Psoas muscle (tissue), 8 donors: Measurements from ENCODE around the gene RHOT2. TPM values are rescaled to one million over a fixed set of nuclear protein-coding genes. Genes with fewer than 3 reads are reported as not detected.

Experiments
- ATAC-seq, 4 donors: fragments of 200-7000 bp; cut with Tn5 transposase; one replicate each; pipeline ENCODE4 v1.9.1; 2020; ENCODE audit warnings: moderate library complexity in 3 of 4, mild to moderate bottlenecking in 2 of 4
- DNase-seq, 2 donors: peaks; one replicate each; pipeline ENCODE4 v3.0.0-alpha.2; 2020
- H3K27ac ChIP-seq: fragments of 200-600 bp; one replicate; pipeline ENCODE4 v1.8.0; 2022
- H3K27me3 ChIP-seq, 3 donors: fragments of 200-600 bp in 1 of 3; one replicate each; pipeline versions ENCODE4 v1.6.1 to v1.8.0; 2013 to 2022; ENCODE audit warnings: low read length in 2 of 3, mild to moderate bottlenecking in 2 of 3, moderate library complexity in 1 of 3; ENCODE audit not compliant: insufficient read depth in 3 of 3
- H3K36me3 ChIP-seq, 2 donors: fragments of 200-600 bp in 1 of 2; one replicate each; pipeline versions ENCODE4 v1.6.1 to v1.8.0; 2013 to 2022; ENCODE audit warnings: low read depth in 1 of 2, mild to moderate bottlenecking in 1 of 2, moderate library complexity in 1 of 2; ENCODE audit not compliant: insufficient read depth in 1 of 2
- H3K4me1 ChIP-seq: fragments of 200-600 bp; one replicate; pipeline ENCODE4 v1.8.0; 2022
- H3K4me3 ChIP-seq: fragments of 200-600 bp; one replicate; pipeline ENCODE4 v1.8.0; 2022; ENCODE audit warnings: mild to moderate bottlenecking
- H3K9me3 ChIP-seq: fragments of 200-600 bp; one replicate; pipeline ENCODE4 v1.8.0; 2022
- WGBS, 3 donors: extraction: QIAGEN DNeasy Blood & Tissue Kit; methylation state at CpG; one replicate each; pipeline versions ENCODE4 v1.1.6 to v1.1.7; 2013; 5-methylcytosine and 5-hydroxymethylcytosine counted together
- intact Hi-C, 2 donors: fragments of 100-400 bp; cut with DNase I; formaldehyde crosslinking; loops; one replicate each; pipeline versions ENCODE4 v1.11.0 to v1.14.2; 2022
- polyA plus RNA-seq, 3 donors: library from polyadenylated mRNA; stranded (reverse); fragments of 200-250 nt; gene quantifications; one replicate each; pipeline ENCODE4 v1.2.3, GENCODE V29; 2013
- total RNA-seq, 4 donors: library from RNA; stranded (reverse); fragmentation: NEBNext Ultra II Directional in 2 of 4; extraction: Animal tissue kit (Norgen Biotek cat#: 25700) in 2 of 4; gene quantifications; one replicate each; pipeline versions ENCODE4 v1.2.1 to v1.2.4, GENCODE V29; 2021 to 2023
- TF ChIP-seq, protein P1 (sequence below): fragments of 200-600 bp; IDR thresholded peaks from one replicate; pipeline ENCODE4 v1.8.0; 2022; ENCODE audit warnings: antibody characterized with exemption
- donor health status: healthy with polysubstance abuse.
- donor health status: DM: no; HTN: no; CAD: no; lungs with moderate emphysema.
- donor health status: Bipolar disorder and iron deficiency.
- donor health status: healthy.
- donor health status: DM: yes; HTN: yes; CAD: no.
- donor health status: DM: no; HTN: no; CAD: no.
- donor health status: DM: no; HTN: no; CAD: no.
- donor health status: DM: yes; HTN: yes; CAD: no.

Gene RHOT2
- total and polyA plus RNA-seq, 7 donors, result 38.8 to 75.8 (median 52.3) TPM

DNA sequence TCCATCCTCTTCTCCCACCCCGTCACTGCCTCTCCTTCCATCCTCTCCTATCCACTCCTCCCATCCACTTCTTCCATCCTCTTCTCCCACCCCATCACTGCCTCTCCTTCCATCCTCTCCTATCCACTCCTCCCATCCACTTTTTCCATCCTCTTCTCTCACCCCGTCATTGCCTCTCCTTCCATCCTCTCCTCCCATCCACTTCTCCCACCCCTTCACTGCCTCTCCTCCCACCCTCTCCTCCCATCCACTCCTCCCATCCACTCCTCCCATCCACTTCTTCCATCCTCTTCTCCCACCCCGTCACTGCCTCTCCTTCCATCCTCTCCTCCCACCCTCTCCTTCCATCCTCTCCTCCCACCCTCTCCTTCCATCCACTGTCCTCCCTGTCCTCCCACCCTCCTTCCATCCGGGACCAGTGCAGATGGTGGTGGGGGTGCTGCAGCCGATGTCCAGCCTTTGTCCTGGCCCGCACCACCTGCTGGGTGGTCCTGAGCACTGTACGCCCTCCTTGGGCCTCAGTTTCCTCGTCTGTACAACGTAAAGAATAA, 36.0 kb upstream of the RHOT2 start:
- Histone ChIP-seq H3K36me3 (peaks cover 0 to 31% of the 10 kb centered on the region in 2 donors), H3K27ac (no peak overlapping the region), H3K9me3 (no peaks in the 10 kb centered on the region), H3K4me1 (peaks cover 36% of the 10 kb centered on the region), H3K27me3 (no peaks in the 10 kb centered on the region), H3K4me3 (no peak overlapping the region)
- WGBS, 3 donors, result 53 to 55% (median 54%) methylated on average over 9 of the region's 9 CpGs
- DNase-seq (no peak), ATAC-seq (no peak)
- intact Hi-C loops, result loop anchor here in 1 of 2 donors (5.0 kb wide), 1 partner anchor 40 kb away; the partner anchor contains the start of gene RAB40C
- TF ChIP-seq, protein P1, sequence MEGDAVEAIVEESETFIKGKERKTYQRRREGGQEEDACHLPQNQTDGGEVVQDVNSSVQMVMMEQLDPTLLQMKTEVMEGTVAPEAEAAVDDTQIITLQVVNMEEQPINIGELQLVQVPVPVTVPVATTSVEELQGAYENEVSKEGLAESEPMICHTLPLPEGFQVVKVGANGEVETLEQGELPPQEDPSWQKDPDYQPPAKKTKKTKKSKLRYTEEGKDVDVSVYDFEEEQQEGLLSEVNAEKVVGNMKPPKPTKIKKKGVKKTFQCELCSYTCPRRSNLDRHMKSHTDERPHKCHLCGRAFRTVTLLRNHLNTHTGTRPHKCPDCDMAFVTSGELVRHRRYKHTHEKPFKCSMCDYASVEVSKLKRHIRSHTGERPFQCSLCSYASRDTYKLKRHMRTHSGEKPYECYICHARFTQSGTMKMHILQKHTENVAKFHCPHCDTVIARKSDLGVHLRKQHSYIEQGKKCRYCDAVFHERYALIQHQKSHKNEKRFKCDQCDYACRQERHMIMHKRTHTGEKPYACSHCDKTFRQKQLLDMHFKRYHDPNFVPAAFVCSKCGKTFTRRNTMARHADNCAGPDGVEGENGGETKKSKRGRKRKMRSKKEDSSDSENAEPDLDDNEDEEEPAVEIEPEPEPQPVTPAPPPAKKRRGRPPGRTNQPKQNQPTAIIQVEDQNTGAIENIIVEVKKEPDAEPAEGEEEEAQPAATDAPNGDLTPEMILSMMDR, result no peak

DNA sequence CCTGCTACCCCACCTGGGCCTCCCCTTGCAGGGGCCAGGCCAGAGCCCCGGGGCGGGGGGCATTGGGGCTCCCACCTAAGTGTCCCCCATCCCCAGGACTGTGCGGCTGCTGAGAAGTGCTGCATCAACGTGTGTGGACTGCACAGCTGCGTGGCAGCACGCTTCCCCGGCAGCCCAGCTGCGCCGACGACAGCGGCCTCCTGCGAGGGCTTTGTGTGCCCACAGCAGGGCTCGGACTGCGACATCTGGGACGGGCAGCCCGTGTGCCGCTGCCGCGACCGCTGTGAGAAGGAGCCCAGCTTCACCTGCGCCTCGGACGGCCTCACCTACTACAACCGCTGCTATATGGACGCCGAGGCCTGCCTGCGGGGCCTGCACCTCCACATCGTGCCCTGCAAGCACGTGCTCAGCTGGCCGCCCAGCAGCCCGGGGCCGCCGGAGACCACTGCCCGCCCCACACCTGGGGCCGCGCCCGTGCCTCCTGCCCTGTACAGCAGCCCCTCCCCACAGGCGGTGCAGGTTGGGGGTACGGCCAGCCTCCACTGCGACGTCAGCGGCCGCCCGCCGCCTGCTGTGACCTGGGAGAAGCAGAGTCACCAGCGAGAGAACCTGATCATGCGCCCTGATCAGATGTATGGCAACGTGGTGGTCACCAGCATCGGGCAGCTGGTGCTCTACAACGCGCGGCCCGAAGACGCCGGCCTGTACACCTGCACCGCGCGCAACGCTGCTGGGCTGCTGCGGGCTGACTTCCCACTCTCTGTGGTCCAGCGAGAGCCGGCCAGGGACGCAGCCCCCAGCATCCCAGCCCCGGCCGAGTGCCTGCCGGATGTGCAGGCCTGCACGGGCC, 35.2 kb upstream of the RHOT2 start:
- Histone ChIP-seq H3K36me3 (peaks cover 0 to 27% of the 10 kb centered on the region in 2 donors), H3K27me3 (no peaks in the 10 kb centered on the region), H3K4me1 (peaks cover 36% of the 10 kb centered on the region), H3K4me3 (no peak overlapping the region), H3K9me3 (no peaks in the 10 kb centered on the region), H3K27ac (no peak overlapping the region)
- ATAC-seq, result no peak
- intact Hi-C loops, result loop anchor here in 1 of 2 donors (5.0 kb wide), 1 partner anchor 40 kb away; the partner anchor contains the start of gene RAB40C
- 91 to 93% (median 92%) methylated on average over 64 to 67 of the region's 67 CpGs for WGBS, 3 donors
- peak in 1 of 2 donors; percentile 17 for DNase-seq
- TF ChIP-seq, protein P1, result no peak

DNA sequence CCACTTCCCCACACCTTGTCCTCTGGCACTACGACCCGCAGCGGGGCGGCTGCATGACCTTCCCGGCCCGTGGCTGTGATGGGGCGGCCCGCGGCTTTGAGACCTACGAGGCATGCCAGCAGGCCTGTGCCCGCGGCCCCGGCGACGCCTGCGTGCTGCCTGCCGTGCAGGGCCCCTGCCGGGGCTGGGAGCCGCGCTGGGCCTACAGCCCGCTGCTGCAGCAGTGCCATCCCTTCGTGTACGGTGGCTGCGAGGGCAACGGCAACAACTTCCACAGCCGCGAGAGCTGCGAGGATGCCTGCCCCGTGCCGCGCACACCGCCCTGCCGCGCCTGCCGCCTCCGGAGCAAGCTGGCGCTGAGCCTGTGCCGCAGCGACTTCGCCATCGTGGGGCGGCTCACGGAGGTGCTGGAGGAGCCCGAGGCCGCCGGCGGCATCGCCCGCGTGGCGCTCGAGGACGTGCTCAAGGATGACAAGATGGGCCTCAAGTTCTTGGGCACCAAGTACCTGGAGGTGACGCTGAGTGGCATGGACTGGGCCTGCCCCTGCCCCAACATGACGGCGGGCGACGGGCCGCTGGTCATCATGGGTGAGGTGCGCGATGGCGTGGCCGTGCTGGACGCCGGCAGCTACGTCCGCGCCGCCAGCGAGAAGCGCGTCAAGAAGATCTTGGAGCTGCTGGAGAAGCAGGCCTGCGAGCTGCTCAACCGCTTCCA, 34.4 kb upstream of the RHOT2 start:
- Histone ChIP-seq H3K27ac (no peak overlapping the region), H3K36me3 (peaks cover 0 to 20% of the 10 kb centered on the region in 2 donors), H3K4me1 (peaks cover 40% of the 10 kb centered on the region), H3K4me3 (no peak overlapping the region), H3K9me3 (no peaks in the 10 kb centered on the region), H3K27me3 (no peaks in the 10 kb centered on the region)
- ATAC-seq, result no peak
- intact Hi-C loops, result loop anchor here in 1 of 2 donors (5.0 kb wide), 1 partner anchor 41 kb away; the partner anchor contains the start of gene RAB40C
- 94 to 96% (median 95%) methylated on average over 72 to 74 of the region's 74 CpGs for WGBS, 3 donors
- TF ChIP-seq, protein P1, result no peak
- peak in 1 of 2 donors; percentile 52 for DNase-seq

DNA sequence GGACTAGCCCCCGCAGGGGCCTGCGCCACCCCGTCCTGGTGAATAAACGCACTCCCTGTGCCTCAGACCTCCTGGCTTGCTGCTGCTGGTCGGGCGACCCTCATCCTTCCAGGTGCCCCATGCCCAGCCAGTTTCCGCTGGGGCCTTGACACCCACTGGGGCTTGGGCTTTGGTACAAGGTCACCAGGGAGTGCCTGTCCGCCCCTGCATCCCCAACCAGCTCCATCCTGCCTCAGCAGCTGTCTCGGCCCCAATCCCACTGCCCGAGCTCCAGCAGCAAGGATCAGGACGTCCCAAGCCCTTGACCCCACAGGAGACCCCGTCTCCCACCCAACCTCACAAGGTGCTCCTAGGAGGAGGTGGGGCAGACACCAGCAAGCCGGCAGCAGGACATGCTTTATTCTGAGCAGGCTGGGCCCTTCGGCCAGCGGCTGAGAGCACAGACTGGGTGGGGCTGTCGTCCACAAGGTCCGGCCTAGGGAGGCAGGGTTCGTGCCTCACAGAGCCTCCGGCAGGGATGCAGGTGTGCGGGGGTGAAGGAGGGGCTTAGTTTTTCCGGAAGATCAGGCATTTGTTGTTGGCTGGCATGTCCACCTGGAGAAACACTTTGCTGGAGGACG, 33.8 kb upstream of the RHOT2 start:
- DNase-seq (no peak), ATAC-seq (no peak)
- Histone ChIP-seq H3K27ac (no peak overlapping the region), H3K9me3 (no peaks in the 10 kb centered on the region), H3K36me3 (peaks cover 0 to 13% of the 10 kb centered on the region in 2 donors), H3K4me3 (no peak overlapping the region), H3K4me1 (peaks cover 40% of the 10 kb centered on the region), H3K27me3 (no peaks in the 10 kb centered on the region)
- WGBS, 3 donors, result 85 to 93% (median 89%) methylated on average over 22 of the region's 22 CpGs
- TF ChIP-seq, protein P1, result no peak
- intact Hi-C loops, result loop anchor here in 1 of 2 donors (5.0 kb wide), 1 partner anchor 42 kb away; the partner anchor contains the start of gene RAB40C
